ENCODE measurements around the gene PEX26. TPM values are rescaled to one million over a fixed set of nuclear protein-coding genes. Genes with fewer than 3 reads are reported as not detected.
"Not testable (repeated sequence)": the region's sequence is repeated elsewhere in the genome, so short reads cannot be mapped to it uniquely, and the experiment has no call there.

The PEX26 gene
- total and polyA plus RNA-seq, 2 donors (not counting 3 experiments of a cell fraction or from before 2014, with no cell fraction given) = 25.6 to 44.4 TPM

DNA sequence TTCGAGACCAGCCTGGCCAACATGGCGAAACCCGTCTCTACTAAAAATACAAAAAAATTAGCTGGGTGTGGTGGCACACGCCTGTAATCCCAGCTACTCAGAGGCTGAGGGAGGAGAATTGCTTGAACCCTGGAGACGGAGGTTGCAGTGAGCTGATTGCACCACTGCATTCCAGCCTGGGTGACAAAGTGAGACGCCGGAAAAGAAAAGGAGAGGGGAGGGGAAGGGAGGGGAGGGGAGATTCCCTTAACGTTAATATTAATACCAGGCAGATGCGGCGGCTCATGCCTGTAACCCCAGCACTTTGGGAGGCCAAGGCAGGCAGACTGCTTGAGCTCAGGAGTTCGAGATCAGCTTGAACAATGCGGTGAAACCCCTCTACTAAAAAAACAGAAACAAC is 26.7 kb upstream of the PEX26 start:
- dilution Hi-C loops (cut with MboI; ENCODE audit: extremely low pct_ligation_motif_present, low sequenced_read_pairs); H3K9me1 ChIP-seq (replicated peaks; ENCODE audit: control insufficient read depth, extremely low read depth, insufficient read depth, low read length); H3K9me3 ChIP-seq (replicated peaks; ENCODE audit: control insufficient read depth, insufficient read depth, low read length); CTCF ChIA-PET; H3K9ac ChIP-seq (replicated peaks; ENCODE audit: extremely low read depth, insufficient read depth, low read length); H3K79me2 ChIP-seq (ENCODE audit: control insufficient read depth, insufficient read depth, low read length); H3K27ac ChIP-seq (ENCODE audit: insufficient read depth, low read depth, low read length); H3K27me3 ChIP-seq (ENCODE audit: control insufficient read depth in 2 of 2, insufficient read depth in 2 of 2, low read length in 2 of 2); H2AFZ ChIP-seq (ENCODE audit: low read depth, low read length); H3K4me3 ChIP-seq (replicated peaks in 1 of 3; ENCODE audit: insufficient read depth in 1 of 3, low read depth in 1 of 3, low read length in 3 of 3); DNase-seq (ENCODE audit: low read depth, low spot score); intact Hi-C loops (cut with micrococcal nuclease); FAIRE-seq; BruUV-seq (replicated peaks); H3K4me2 ChIP-seq (ENCODE audit: insufficient read depth, low read length); H4K20me1 ChIP-seq (replicated peaks; ENCODE audit: control insufficient read depth, extremely low read depth, insufficient read depth, low read length); H3K36me3 ChIP-seq (ENCODE audit: control insufficient read depth in 2 of 2, extremely low read depth in 1 of 2, insufficient read depth in 2 of 2, low read length in 2 of 2); H3K4me1 ChIP-seq (ENCODE audit: control insufficient read depth, extremely low read depth, insufficient read depth, low read length): not testable (repeated sequence)
- POLR2A ChIA-PET = interaction anchor here (0.6 kb wide), 1 partner anchor 20 kb away, joined by 3 read pairs; no protein-coding TSS in a partner anchor

DNA sequence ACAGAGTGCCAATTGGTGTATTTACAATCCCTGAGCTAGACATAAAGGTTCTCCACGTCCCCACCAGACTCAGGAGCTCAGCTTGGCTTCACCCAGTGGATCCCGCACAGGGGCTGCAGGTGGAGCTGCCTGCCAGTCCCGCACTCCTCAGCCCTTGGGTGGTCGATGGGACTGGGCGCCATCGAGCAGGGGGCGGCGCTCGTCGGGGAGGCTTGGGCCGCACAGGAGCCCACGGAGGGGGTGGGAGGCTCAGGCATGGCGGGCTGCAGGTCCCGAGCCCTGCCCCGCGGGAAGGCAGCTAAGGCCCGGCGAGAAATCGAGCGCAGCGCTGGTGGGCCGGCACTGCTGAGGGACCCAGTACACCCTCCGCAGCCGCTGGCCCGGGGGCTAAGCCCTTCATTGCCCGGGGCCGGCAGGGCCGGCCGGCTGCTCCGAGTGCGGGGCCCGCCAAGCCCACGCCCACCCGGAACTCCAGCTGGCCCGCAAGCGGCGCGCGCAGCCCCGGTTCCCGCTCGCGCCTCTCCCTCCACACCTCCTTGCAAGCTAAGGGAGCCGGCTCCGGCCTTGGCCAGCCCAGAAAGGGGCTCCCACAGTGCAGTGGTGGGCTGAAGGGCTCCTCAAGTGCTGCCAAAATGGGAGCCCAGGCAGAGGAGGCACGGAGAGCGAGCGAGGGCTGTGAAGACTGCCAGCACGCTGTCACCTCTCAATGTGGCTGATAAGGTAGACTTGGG is 24.4 kb upstream of the PEX26 start:
- H4K20me1 ChIP-seq (replicated peaks; ENCODE audit: control insufficient read depth, extremely low read depth, insufficient read depth, low read length); BruUV-seq (replicated peaks); H3K4me3 ChIP-seq (replicated peaks in 1 of 3; ENCODE audit: insufficient read depth in 1 of 3, low read depth in 1 of 3, low read length in 3 of 3); H3K27ac ChIP-seq (ENCODE audit: insufficient read depth, low read depth, low read length); DNase-seq (ENCODE audit: low read depth, low spot score); H3K27me3 ChIP-seq (ENCODE audit: control insufficient read depth in 2 of 2, insufficient read depth in 2 of 2, low read length in 2 of 2); POLR2A ChIA-PET; intact Hi-C loops (cut with micrococcal nuclease); FAIRE-seq; H3K79me2 ChIP-seq (ENCODE audit: control insufficient read depth, insufficient read depth, low read length); H3K4me2 ChIP-seq (ENCODE audit: insufficient read depth, low read length); H2AFZ ChIP-seq (ENCODE audit: low read depth, low read length); H3K36me3 ChIP-seq (ENCODE audit: control insufficient read depth in 2 of 2, extremely low read depth in 1 of 2, insufficient read depth in 2 of 2, low read length in 2 of 2); H3K9ac ChIP-seq (replicated peaks; ENCODE audit: extremely low read depth, insufficient read depth, low read length); H3K9me3 ChIP-seq (replicated peaks; ENCODE audit: control insufficient read depth, insufficient read depth, low read length); H3K9me1 ChIP-seq (replicated peaks; ENCODE audit: control insufficient read depth, extremely low read depth, insufficient read depth, low read length); dilution Hi-C loops (cut with MboI; ENCODE audit: extremely low pct_ligation_motif_present, low sequenced_read_pairs): not testable (repeated sequence)
- peaks cover 16% of the 10 kb centered on the region for H3K4me1 ChIP-seq (ENCODE audit: control insufficient read depth, extremely low read depth, insufficient read depth, low read length)
- CTCF ChIA-PET = interaction anchor here (0.6 to 0.7 kb wide), 2 partner anchors 23 kb away, joined by 3 read pairs; no protein-coding TSS in a partner anchor

Measured in endothelial cell of umbilical vein (primary cell).